GM21619 (cell line): Measurements from ENCODE around the gene PSMB11.

ENCODE experiments used
- ATAC-seq: cut with Tn5 transposase; IDR thresholded peaks from one replicate; pipeline ENCODE4 v1.9.1; 2021; ENCODE audit not compliant: unreplicated experiment

The PSMB11 gene

GRCh38 chr14:23078692-23079116 lies 36.7 kb downstream of the PSMB11 start:
- no peak for ATAC-seq

- no peak for ATAC-seq
Measured at GRCh38 chr14:23079716-23080115, 37.7 kb downstream of the PSMB11 start.

GRCh38 chr14:23080474-23080873 lies 38.5 kb downstream of the PSMB11 start:
- ATAC-seq: no peak

GRCh38 chr14:23085458-23085857 lies 43.4 kb downstream of the PSMB11 start:
- no peak for ATAC-seq

- ATAC-seq: no peak
Measured at GRCh38 chr14:23086565-23086964, 44.6 kb downstream of the PSMB11 start.

GRCh38 chr14:23089498-23090253 lies 47.7 kb downstream of the PSMB11 start:
- ATAC-seq: no peak

- ATAC-seq: no peak
Measured at GRCh38 chr14:23090254-23090636, 48.2 kb downstream of the PSMB11 start.

GRCh38 chr14:23091294-23092225 lies 49.5 kb downstream of the PSMB11 start:
- no peak for ATAC-seq

GRCh38 chr14:23093104-23093503 lies 51.1 kb downstream of the PSMB11 start:
- no peak for ATAC-seq

GRCh38 chr14:23093526-23093925 lies 51.5 kb downstream of the PSMB11 start:
- no peak for ATAC-seq
